ENCODE data around the gene SPR.
A peak's percentile ranks its signal among the peaks of the same experiment; 100 is the strongest.

Gene SPR

GRCh38 chr2:72886505-72887031 is 640 bp upstream of the SPR start:
- TF ChIP-seq EZH2 (IDR thresholded peaks at IDR 0.05): no peak
- no peak for TF ChIP-seq POLR2AphosphoS5 (IDR thresholded peaks at IDR 0.05; ENCODE audit: borderline replicate concordance, low read depth, low read length)
- no peak for TF ChIP-seq FOXP2 (optimal IDR thresholded peaks at IDR 0.05; ENCODE audit: control extremely low read depth, extremely low read length, insufficient read depth)
- Histone ChIP-seq H3K4me3 (peak overlapping the region; percentile 97), H3K9ac (ENCODE audit: insufficient read length) (no peak overlapping the region), H3K36me3 (ENCODE audit: insufficient read depth, low read length) (peaks cover 2% of the 10 kb centered on the region; the same call in 1 of the 2 replicates), H3K27ac (no peak overlapping the region), H3K9me3 (ENCODE audit: low read depth, low read length) (no peaks in the 10 kb centered on the region)
- DNase-seq (ENCODE audit: low read depth, low spot score): no peak

GRCh38 chr2:72887740-72888437 is 681 bp downstream of the SPR start:
- Histone ChIP-seq H3K27ac (no peak overlapping the region), H3K4me3 (peak overlapping the region; percentile 97), H3K9me3 (ENCODE audit: low read depth, low read length) (no peaks in the 10 kb centered on the region), H3K9ac (ENCODE audit: insufficient read length) (peak overlapping the region; percentile 74), H3K36me3 (ENCODE audit: insufficient read depth, low read length) (peaks cover 6% of the 10 kb centered on the region; the same call in 1 of the 2 replicates)
- TF ChIP-seq EZH2 (IDR thresholded peaks at IDR 0.05) (no peak), FOXP2 (optimal IDR thresholded peaks at IDR 0.05; ENCODE audit: control extremely low read depth, extremely low read length, insufficient read depth) (no peak), POLR2AphosphoS5 (IDR thresholded peaks at IDR 0.05; ENCODE audit: borderline replicate concordance, low read depth, low read length) (no peak; the same call in 1 of the 2 replicates)
- peak; percentile 76 for DNase-seq (ENCODE audit: low read depth, low spot score)

- H3K27ac ChIP-seq: no peak overlapping the region
- peaks cover 6% of the 10 kb centered on the region; the same call in 1 of the 2 replicates for H3K36me3 ChIP-seq (ENCODE audit: insufficient read depth, low read length)
- peak overlapping the region; percentile 26 for H3K9ac ChIP-seq (ENCODE audit: insufficient read length)
- H3K4me3 ChIP-seq: peak overlapping the region; percentile 97
- no peaks in the 10 kb centered on the region for H3K9me3 ChIP-seq (ENCODE audit: low read depth, low read length)
- TF ChIP-seq EZH2 (IDR thresholded peaks at IDR 0.05) (no peak), POLR2AphosphoS5 (IDR thresholded peaks at IDR 0.05; ENCODE audit: borderline replicate concordance, low read depth, low read length) (no peak), FOXP2 (optimal IDR thresholded peaks at IDR 0.05; ENCODE audit: control extremely low read depth, extremely low read length, insufficient read depth) (no peak)
- DNase-seq (ENCODE audit: low read depth, low spot score): no peak
Measured at GRCh38 chr2:72888438-72889202, 1.4 kb downstream of the SPR start.

GRCh38 chr2:72889991-72890390 is 2.8 kb downstream of the SPR start:
- TF ChIP-seq FOXP2 (optimal IDR thresholded peaks at IDR 0.05; ENCODE audit: control extremely low read depth, extremely low read length, insufficient read depth) (no peak), POLR2AphosphoS5 (IDR thresholded peaks at IDR 0.05; ENCODE audit: borderline replicate concordance, low read depth, low read length) (no peak), EZH2 (IDR thresholded peaks at IDR 0.05) (no peak)
- Histone ChIP-seq H3K9me3 (ENCODE audit: low read depth, low read length) (no peaks in the 10 kb centered on the region), H3K4me3 (no peak overlapping the region), H3K27ac (no peak overlapping the region), H3K9ac (ENCODE audit: insufficient read length) (no peak overlapping the region), H3K36me3 (ENCODE audit: insufficient read depth, low read length) (peaks cover 6% of the 10 kb centered on the region; the same call in 1 of the 2 replicates)
- no peak for DNase-seq (ENCODE audit: low read depth, low spot score)

- TF ChIP-seq EZH2 (IDR thresholded peaks at IDR 0.05): no peak
- no peak for TF ChIP-seq FOXP2 (optimal IDR thresholded peaks at IDR 0.05; ENCODE audit: control extremely low read depth, extremely low read length, insufficient read depth)
- no peak for TF ChIP-seq POLR2AphosphoS5 (IDR thresholded peaks at IDR 0.05; ENCODE audit: borderline replicate concordance, low read depth, low read length)
- no peak for DNase-seq (ENCODE audit: low read depth, low spot score)
- Histone ChIP-seq H3K9ac (ENCODE audit: insufficient read length) (no peak overlapping the region), H3K36me3 (ENCODE audit: insufficient read depth, low read length) (peaks cover 6% of the 10 kb centered on the region; the same call in 1 of the 2 replicates), H3K4me3 (no peak overlapping the region), H3K27ac (no peak overlapping the region), H3K9me3 (ENCODE audit: low read depth, low read length) (no peaks in the 10 kb centered on the region)
Measured at GRCh38 chr2:72891091-72891818, 4.0 kb downstream of the SPR start.

- Histone ChIP-seq H3K9ac (ENCODE audit: insufficient read length) (no peak overlapping the region), H3K27ac (no peak overlapping the region), H3K4me3 (no peak overlapping the region), H3K9me3 (ENCODE audit: low read depth, low read length) (no peaks in the 10 kb centered on the region), H3K36me3 (ENCODE audit: insufficient read depth, low read length) (peaks cover 6% of the 10 kb centered on the region; the same call in 1 of the 2 replicates)
- no peak for DNase-seq (ENCODE audit: low read depth, low spot score)
- TF ChIP-seq POLR2AphosphoS5 (IDR thresholded peaks at IDR 0.05; ENCODE audit: borderline replicate concordance, low read depth, low read length): no peak
- no peak for TF ChIP-seq FOXP2 (optimal IDR thresholded peaks at IDR 0.05; ENCODE audit: control extremely low read depth, extremely low read length, insufficient read depth)
- TF ChIP-seq EZH2 (IDR thresholded peaks at IDR 0.05): no peak
Measured at GRCh38 chr2:72892506-72893173, 5.4 kb downstream of the SPR start.

GRCh38 chr2:72893594-72894319 is 6.5 kb downstream of the SPR start:
- H3K36me3 ChIP-seq (ENCODE audit: insufficient read depth, low read length): peaks cover 6% of the 10 kb centered on the region; the same call in 1 of the 2 replicates
- no peak overlapping the region for H3K27ac ChIP-seq
- TF ChIP-seq POLR2AphosphoS5 (IDR thresholded peaks at IDR 0.05; ENCODE audit: borderline replicate concordance, low read depth, low read length) (no peak), EZH2 (IDR thresholded peaks at IDR 0.05) (no peak), FOXP2 (optimal IDR thresholded peaks at IDR 0.05; ENCODE audit: control extremely low read depth, extremely low read length, insufficient read depth) (no peak)
- H3K9ac ChIP-seq (ENCODE audit: insufficient read length): no peak overlapping the region
- DNase-seq (ENCODE audit: low read depth, low spot score): peak; percentile 32
- no peaks in the 10 kb centered on the region for H3K9me3 ChIP-seq (ENCODE audit: low read depth, low read length)
- H3K4me3 ChIP-seq: no peak overlapping the region
